Head of caudate nucleus (tissue), 42 donors: ENCODE data around the gene WIZ.

Source experiments
- DNase-seq, 42 donors: peaks; one replicate each; pipeline versions ENCODE4 v3.0.0 to v3.0.0-alpha.2; 2020 to 2021; ENCODE audit warnings: mixed read lengths in 7 of 42
- intact Hi-C: fragments of 100-400 bp; cut with DNase I; formaldehyde crosslinking; loops from one replicate; pipeline ENCODE4 v1.15.0; 2022

WIZ gene

DNA sequence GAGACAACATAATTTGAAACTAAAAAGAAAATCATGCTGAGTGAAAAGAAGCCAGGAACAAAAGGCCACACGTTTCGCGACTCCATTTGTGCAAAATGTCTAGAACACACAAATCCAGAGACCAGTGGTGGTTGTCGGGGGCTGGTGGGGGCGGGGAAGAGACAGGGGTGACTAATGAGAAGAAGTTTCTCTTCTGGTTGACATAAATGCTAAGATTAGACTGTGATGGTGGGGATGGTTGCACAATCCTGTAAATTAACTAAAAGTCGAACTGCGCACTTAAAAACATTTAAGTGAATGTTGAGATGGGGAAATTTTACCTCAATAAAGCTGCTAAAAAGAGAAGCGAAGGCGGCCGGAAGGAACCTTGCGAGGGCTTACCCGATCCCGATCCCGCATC lies 77.3 kb downstream of the WIZ start:
- intact Hi-C loops: no loop called here
- peak in 16 of 42 donors; percentile 19 to 69 (median 45) for DNase-seq

DNA sequence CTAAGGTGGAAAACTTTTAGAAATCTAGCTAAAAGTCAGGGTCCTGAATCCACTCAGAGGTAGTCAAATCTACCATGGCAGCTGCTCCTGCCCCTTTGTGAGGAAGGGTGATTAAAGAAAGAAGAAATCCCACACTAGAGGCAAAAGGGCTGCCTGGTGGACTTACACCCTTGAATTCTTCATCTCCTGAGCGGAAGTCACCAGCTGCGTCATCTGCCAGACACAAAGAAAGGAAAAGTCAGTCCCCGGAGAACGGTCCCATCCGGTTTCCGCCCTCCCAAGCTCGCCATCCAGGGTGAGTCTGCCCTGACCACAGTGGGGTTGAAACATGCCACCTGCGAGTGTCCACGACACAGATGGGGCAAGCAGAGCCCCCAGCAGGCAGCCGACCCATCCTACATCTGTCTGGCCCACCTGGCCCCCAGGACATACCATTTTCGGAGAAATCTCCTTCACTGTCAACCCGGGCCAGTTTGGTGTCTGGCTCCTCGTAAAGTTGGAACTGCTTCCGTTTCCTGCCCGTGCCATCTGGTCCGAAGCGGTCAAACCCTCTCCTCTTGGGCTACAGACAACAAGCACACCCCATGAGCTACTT lies 77.9 kb downstream of the WIZ start:
- intact Hi-C loops: no loop called here
- DNase-seq: peak in 1 of 42 donors; percentile 20

DNA sequence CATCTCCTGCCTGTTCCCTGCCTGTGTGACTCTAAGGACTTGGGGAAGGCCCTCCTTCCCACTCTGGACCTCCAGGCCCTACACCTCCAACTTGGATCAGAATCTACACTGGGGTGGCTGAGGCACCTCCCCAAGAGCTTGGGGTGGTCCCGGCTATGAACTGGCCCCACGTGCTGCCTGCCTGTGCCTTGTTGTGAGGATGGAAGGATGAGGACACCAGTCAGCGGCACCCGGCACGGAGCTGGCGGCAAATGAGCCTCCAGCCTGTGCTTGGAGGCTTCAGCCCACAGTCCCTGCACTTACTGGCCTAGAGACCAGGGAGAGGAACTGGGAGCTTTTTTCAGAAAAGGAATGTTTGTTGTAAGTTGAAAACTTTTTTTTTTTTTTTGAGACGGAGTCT lies 78.6 kb downstream of the WIZ start:
- intact Hi-C loops: no loop called here

More for the DNA sequence above, 78.6 kb downstream of the WIZ start:
- DNase-seq: peak in 1 of 42 donors; percentile 0
